ENCODE measurements around the gene FAAP20.

- TF ChIP-seq, protein P1, sequence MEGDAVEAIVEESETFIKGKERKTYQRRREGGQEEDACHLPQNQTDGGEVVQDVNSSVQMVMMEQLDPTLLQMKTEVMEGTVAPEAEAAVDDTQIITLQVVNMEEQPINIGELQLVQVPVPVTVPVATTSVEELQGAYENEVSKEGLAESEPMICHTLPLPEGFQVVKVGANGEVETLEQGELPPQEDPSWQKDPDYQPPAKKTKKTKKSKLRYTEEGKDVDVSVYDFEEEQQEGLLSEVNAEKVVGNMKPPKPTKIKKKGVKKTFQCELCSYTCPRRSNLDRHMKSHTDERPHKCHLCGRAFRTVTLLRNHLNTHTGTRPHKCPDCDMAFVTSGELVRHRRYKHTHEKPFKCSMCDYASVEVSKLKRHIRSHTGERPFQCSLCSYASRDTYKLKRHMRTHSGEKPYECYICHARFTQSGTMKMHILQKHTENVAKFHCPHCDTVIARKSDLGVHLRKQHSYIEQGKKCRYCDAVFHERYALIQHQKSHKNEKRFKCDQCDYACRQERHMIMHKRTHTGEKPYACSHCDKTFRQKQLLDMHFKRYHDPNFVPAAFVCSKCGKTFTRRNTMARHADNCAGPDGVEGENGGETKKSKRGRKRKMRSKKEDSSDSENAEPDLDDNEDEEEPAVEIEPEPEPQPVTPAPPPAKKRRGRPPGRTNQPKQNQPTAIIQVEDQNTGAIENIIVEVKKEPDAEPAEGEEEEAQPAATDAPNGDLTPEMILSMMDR (IDR thresholded peaks at IDR 0.05 in 2 of 3, conservative IDR thresholded peaks at IDR 0.05 in 1 of 3; ENCODE audit: insufficient read depth in 2 of 3, low read depth in 1 of 3, low read length in 3 of 3), result 0 out of 6 replicates have a peak, but pooled peaks of 1 of the 3 experiments have one; percentile 25
- TF ChIP-seq POLR2A (conservative IDR thresholded peaks at IDR 0.05) (peak; percentile 54), BCL6 (CRISPR knock-in tag; IDR thresholded peaks at IDR 0.05) (no peak), SRF (CRISPR knock-in tag; IDR thresholded peaks at IDR 0.05) (no peak), FOXO4 (CRISPR knock-in tag; IDR thresholded peaks at IDR 0.05) (no peak)
- TF ChIP-seq, protein P2, sequence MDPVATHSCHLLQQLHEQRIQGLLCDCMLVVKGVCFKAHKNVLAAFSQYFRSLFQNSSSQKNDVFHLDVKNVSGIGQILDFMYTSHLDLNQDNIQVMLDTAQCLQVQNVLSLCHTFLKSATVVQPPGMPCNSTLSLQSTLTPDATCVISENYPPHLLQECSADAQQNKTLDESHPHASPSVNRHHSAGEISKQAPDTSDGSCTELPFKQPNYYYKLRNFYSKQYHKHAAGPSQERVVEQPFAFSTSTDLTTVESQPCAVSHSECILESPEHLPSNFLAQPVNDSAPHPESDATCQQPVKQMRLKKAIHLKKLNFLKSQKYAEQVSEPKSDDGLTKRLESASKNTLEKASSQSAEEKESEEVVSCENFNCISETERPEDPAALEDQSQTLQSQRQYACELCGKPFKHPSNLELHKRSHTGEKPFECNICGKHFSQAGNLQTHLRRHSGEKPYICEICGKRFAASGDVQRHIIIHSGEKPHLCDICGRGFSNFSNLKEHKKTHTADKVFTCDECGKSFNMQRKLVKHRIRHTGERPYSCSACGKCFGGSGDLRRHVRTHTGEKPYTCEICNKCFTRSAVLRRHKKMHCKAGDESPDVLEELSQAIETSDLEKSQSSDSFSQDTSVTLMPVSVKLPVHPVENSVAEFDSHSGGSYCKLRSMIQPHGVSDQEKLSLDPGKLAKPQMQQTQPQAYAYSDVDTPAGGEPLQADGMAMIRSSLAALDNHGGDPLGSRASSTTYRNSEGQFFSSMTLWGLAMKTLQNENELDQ (CRISPR knock-in tag; IDR thresholded peaks at IDR 0.05; ENCODE audit: borderline replicate concordance), result 0 out of 2 replicates have a peak, but pooled peaks have one; percentile 60
These were observed 10.8 kb upstream of the FAAP20 start for GRCh38 chr1:2205191-2205952.
